Measurements from ENCODE around the gene DDIT3. TPM values are rescaled to one million over a fixed set of nuclear protein-coding genes. Genes with fewer than 3 reads are reported as not detected.

DDIT3 gene
- polyA plus RNA-seq, 3 donors, result 27.4 to 30.6 (median 28.1) TPM

DNA sequence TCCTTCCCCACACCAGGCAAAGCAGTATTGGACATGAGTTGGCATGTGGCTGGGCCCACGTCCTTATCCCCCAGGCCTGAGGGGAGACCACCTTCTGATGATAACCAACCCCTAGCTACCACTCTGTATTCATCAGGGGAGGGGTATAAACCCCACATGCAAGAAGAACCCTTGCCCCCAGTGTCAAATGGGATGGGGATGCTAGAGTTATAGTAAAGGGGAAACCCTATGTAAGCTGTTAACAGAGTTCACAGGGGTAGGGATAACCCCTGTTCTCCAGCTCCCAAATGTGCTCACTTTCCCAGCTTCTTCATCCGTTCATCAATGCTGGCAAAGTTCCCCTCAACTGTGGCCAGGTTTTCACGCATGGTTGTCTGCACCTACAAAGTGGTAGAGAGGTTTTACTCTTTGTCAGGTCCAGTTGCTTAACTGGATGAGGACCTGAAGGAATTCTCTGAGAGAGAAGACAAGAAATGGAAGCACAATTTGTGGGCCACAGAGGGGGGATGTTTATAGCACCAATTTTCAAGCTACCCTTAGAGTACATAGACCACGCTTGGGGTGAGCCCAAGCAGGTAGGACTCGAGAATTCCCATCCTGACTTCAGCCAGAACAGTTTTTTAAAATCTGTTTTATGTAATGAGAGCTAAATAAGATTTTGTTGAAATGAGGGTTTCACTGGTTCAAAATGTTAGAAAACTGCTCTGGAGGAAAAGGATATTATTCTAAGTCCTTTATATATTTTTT lies 10.3 kb upstream of the DDIT3 start:
- no peak overlapping the region for H3K27ac ChIP-seq (ENCODE audit: low read depth, low read length)
- WGBS, 3 donors, result 71 to 86% (median 83%) methylated on average over 5 of the region's 5 CpGs

GRCh38 chr12:57529831-57530230 lies 9.5 kb upstream of the DDIT3 start:
- H3K27ac ChIP-seq (ENCODE audit: low read depth, low read length), result no peak overlapping the region
- WGBS, 3 donors, result 52 to 72% (median 59%) methylated on average over 6 of the region's 6 CpGs

- 66 to 74% (median 74%) methylated on average over 9 to 10 of the region's 10 CpGs for WGBS, 3 donors
- no peak overlapping the region for H3K27ac ChIP-seq (ENCODE audit: low read depth, low read length)
Measured at GRCh38 chr12:57528831-57529555, 8.7 kb upstream of the DDIT3 start.

DNA sequence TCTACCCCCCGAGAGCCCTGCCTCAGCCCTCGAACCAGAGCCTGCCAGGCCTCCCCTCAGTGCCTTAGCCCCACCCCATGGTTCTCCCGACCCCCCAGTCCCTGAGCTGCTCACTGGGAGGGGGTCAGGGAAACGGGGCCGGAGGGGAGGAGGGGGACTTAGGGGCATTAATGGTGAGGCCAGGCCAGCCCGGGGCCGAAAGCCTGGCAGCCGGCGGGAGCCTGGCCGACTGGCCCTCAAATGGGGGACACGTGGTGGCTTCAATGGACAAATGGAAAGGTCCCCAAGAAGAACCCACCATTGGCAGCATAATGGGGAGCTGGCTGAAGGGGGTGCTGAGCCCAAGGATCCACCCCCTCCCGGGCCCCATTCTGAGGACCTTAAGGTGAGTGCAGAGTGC lies 7.9 kb upstream of the DDIT3 start:
- no peak overlapping the region for H3K27ac ChIP-seq (ENCODE audit: low read depth, low read length)

DNA sequence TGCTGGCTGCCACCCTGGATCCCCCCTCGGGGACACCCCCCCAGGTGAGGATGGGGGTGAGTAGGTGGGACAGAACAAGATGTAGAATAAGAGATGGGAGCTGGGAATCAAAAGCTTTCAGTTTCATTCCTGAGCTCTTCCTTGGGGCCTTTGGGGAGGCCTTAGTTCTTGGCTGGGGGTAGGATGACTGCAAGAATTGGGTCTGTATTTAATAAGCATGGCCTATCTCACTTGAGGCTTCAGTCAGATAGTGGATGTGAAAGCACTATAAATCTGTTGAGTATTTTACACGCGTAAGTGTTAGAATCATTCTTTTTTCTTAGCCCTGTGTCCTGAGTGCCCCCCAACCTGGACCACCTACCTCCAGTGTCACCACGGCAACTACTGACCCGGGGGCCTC lies 6.9 kb upstream of the DDIT3 start:
- H3K27ac ChIP-seq (ENCODE audit: low read depth, low read length), result no peak overlapping the region
- WGBS, 3 donors, result 72 to 79% (median 77%) methylated on average over 5 of the region's 5 CpGs

More for the DNA sequence above, 7.9 kb upstream of the DDIT3 start:
- 81 to 85% (median 82%) methylated on average over 10 to 12 of the region's 12 CpGs for WGBS, 3 donors

- 77 to 83% (median 77%) methylated on average over 4 of the region's 4 CpGs for WGBS, 3 donors
- no peak overlapping the region for H3K27ac ChIP-seq (ENCODE audit: low read depth, low read length)
Measured at GRCh38 chr12:57526477-57527126, 6.3 kb upstream of the DDIT3 start.

GRCh38 chr12:57525615-57526383 lies 5.5 kb upstream of the DDIT3 start:
- whole genome bisulfite sequencing, 3 donors, result 79 to 84% (median 82%) methylated on average over 16 of the region's 16 CpGs
- no peak overlapping the region for H3K27ac ChIP-seq (ENCODE audit: low read depth, low read length)

DNA sequence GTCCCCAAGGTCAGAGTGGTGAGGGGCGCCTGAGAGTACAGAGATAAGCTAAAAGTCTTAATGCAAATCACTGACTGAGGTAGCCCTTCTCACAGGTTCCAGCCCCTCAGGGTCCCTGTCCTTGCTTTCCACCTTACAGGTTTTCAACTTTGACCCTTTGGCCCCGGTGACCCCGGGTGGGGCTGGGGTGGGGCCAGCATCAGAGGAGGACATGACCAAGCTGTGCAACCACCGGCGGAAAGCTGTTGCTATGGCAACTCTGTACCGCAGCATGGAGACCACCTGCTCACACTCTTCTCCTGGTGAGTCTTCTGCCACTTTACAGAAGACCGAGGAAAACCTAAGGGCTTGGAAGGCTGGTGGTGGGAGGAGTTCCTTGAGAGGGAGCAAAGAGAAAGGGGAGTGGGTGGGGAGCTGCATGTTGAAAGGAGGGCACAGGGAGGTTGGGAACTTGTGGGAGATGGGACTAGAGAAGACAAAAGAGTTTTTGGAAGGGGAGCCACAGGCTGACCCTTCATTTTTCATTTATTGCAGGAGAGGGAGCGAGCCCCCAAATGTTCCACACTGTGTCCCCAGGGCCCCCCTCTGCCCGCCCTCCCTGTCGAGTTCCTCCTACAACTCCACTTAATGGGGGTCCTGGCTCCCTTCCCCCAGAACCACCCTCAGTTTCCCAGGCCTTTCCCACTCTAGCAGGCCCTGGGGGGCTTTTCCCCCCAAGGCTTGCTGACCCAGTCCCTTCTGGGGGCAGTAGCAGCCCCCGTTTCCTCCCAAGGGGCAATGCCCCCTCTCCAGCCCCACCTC lies 4.7 kb upstream of the DDIT3 start:
- WGBS, 3 donors, result 63 to 72% (median 65%) methylated on average over 11 of the region's 11 CpGs
- H3K27ac ChIP-seq (ENCODE audit: low read depth, low read length), result no peak overlapping the region

DNA sequence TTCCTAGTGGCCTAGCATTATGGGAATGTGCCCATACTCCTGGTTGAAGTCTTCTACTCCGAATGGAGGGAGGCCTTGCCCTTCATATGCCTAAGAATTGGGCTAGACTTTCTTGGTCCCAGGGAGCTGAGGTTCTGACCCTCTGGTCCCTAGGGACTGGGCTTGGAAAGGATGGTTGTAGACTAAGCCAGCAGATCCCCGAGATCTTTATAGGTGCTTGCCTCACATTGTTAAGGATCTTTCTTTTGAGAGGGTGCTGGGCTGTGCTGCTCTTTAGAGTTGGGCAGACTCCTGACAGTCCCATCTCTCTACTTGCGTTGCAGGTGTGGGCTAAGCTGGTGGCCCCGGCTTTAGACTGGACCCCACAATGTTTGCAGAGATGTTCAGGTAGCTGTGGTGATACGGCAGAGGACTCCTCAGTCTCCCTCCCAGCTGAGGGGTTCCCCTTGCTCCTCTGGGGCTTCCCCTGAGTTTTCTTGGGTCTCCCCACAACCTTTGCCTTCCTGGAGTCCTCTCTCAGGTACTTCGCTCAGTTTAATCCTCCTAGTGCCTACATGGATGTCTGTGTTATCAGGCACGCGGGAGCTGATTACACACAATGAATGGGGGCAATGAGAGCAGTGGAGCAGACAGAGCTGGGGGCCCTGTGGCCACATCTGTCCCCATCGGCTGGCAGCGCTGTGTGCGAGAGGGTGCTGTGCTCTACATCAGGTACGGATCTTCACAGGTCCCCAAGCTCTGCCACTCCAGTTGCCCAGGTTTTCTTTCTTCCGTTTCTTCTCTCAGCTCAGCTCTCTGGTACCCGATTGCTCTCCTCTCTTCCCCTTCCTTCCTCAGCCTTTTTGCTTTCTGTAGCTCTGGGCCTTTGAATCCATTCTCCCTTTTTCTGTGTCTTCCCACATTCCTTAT lies 3.6 kb upstream of the DDIT3 start:
- no peak overlapping the region for H3K27ac ChIP-seq (ENCODE audit: low read depth, low read length)
- WGBS, 3 donors, result 57 to 70% (median 69%) methylated on average over 14 of the region's 14 CpGs

DNA sequence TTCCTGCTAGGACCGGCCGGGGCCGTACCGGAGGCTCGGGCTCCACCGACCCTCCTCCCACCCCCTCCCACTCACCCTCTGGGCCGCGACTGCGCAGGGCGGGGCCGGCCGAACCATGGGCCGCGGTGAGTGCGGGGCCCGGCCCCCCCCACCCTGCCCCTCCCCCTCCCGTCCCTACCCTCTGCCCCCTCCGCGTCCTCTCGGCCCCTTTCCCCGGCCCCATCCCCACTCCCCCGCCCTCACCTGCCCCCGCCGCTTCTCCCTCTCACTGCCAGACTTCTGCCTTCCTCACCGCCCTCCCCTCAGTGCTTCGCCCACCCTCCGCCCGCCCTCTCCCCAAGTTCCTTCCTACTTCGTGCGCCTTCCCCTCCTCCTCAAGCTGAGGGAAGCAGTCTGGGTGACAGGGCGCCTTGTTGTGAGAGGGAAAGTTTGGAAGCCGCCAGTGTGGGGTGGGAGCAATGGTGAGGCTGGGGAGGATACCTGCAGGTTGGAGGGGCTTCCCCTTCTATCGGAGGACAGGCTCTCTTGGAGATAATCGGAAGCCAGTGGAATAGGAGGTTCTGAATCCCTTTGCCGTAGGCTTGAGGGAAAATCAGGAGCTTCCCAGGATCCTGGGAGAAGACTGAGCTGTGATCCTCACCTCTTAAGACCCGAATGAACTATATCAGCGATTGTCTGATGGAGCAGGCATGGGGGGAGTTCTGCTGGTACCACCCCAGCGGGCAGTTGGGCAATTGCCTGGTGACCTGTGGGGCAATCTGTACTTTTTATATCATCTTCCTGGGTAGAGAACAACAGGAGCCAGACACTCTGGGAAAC lies 2.8 kb upstream of the DDIT3 start:
- WGBS, 3 donors, result 0 to 1% (median 1%) methylated on average over 20 to 38 of the region's 38 CpGs
- H3K27ac ChIP-seq (ENCODE audit: low read depth, low read length), result peak overlapping the region; percentile 56

DNA sequence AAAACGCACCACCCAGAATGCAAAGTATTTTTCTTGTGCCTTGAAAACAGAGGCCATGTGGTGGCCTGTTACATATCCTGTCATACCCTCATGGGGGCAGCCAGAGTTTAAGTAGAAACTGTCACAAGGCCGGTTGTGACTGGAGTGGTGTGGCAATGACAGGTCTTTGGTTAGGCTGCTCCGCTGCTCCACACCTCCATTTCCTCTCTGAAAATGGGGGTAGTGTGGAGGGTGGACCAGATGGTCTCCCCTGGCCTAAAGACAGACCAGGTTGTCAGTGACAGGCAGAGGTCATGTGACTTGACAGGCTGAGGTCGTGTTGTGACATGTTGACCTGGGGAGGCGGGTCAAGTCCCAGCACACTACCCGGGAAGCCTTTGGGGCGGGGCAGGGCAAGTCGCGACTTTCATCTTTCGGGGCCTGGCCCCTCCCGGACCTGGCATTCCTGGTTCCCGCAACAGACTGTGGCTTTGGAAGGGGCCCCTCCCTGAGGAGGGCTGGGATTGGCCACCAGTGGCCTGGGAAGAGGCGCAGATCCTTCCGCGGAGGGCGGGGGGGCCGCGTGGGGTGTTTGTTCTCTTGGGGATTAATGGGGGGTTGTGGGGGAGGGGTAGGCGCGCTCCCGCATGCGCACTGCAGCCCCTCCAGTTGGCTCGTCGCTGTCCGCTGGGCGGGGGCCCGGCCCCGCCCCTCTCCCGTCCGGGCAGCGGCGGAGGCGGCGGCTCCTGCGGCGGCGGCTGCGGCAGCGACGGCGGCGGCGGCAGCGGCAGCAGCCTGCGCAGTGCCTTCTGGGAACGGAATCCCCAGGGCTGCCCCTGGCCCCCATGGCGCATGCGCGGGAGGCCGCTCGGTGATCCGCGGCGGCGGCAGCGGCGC lies 1.9 kb upstream of the DDIT3 start, which contains the start of gene MBD6:
TSS of gene MBD6 (plus strand) at position 814 of the 876 bp plus-strand sequence. CDS start 1,480 bp downstream, outside the sequence.
- peak within 1 kb of the TSS; percentile 93 for H3K27ac ChIP-seq (ENCODE audit: low read depth, low read length)
- WGBS, 3 donors, result 1 to 2% (median 2%) methylated on average over 25 to 57 of the region's 57 CpGs

DNA sequence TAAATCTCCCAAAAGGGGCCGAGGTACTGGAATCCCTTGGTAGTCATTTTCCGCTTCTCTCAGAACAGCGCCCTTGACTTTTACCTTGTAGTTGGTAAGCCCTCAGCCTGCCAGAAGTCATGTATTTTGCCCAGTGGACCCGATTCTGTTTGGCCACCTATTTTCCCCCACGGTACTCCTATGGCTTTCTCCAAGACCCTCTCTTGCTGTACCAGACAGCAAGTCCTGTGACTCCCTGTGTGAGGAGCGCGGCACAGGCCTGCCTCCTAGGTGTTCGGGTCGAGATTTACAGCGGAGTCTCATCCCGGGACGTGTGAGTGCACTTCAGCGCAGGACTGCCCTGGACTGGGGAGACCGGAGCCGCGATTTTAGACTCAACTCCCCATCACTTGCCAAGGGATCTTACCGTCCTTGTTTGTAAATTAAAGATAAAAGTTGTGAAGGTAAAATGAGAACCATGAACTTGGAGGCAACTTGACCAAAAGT lies 1.3 kb upstream of the DDIT3 start:
- WGBS, 3 donors, result 33 to 57% (median 51%) methylated on average over 17 of the region's 17 CpGs
- H3K27ac ChIP-seq (ENCODE audit: low read depth, low read length), result peak overlapping the region; percentile 5

- H3K27ac ChIP-seq (ENCODE audit: low read depth, low read length), result peak overlapping the region; percentile 86
- 0 to 1% (median 1%) methylated on average over 8 of the region's 8 CpGs for WGBS, 3 donors
Measured at GRCh38 chr12:57519796-57520052, 590 bp downstream of the DDIT3 start.

DNA sequence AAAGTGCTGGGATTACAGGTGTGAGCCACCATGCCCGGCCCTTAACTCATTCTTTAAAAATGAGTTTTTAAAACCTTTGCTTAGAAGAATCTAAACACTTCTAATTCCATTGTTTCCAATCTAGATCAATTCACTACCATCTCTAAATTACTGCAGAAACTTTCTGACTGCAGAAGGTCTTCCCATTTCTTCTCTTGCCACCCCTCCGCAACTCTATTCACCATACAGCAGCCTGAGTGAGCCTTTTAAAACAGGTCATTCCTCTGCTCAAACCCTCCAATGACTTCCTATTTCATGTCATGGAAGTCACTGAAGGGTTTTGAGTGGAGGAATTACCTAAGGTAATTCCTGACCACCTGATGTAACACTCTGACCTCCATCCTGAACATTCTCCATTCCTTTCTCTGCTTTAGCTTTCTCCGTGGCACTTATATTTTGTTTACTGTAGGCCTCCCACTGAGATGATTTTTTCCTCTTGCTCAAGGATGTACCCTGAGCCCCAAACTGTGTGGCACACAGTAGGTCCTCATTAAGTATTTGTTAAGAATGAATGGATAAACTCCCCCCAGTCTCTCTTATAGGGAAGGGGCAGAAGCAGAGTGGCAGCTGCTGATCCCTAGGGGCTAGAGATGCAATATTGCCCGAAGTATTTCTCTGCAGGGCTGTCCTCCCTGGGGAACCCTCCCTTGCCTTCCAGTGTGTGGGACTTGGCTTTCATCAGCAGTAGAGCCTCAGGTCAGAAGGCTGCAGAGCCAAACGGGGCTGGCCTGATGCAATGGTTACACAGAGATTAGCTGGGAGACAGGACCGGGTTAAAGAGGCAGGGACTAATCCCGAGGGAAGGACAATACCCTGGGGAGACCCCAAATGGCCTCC lies 1.2 kb downstream of the DDIT3 start:
- WGBS, 3 donors, result 16 to 29% (median 26%) methylated on average over 7 of the region's 7 CpGs

More for the DNA sequence above, 1.2 kb downstream of the DDIT3 start:
- H3K27ac ChIP-seq (ENCODE audit: low read depth, low read length), result peak overlapping the region; percentile 86
